HG02870 (cell line): Measurements from ENCODE around the gene PRRT1.

Experiments
- ATAC-seq: cut with Tn5 transposase; IDR thresholded peaks from one replicate; pipeline ENCODE4 v1.9.1; 2021; ENCODE audit warnings: mild to moderate bottlenecking, moderate library complexity; ENCODE audit not compliant: unreplicated experiment

PRRT1 gene

GRCh38 chr6:32175711-32176475, 24.2 kb upstream of the PRRT1 start, which contains the start of gene AGPAT1:
AGPAT1 (minus strand) TSS chr6:32176084; CDS start chr6:32171496, 4,588 bp downstream.
- ATAC-seq = peak; percentile 39

DNA sequence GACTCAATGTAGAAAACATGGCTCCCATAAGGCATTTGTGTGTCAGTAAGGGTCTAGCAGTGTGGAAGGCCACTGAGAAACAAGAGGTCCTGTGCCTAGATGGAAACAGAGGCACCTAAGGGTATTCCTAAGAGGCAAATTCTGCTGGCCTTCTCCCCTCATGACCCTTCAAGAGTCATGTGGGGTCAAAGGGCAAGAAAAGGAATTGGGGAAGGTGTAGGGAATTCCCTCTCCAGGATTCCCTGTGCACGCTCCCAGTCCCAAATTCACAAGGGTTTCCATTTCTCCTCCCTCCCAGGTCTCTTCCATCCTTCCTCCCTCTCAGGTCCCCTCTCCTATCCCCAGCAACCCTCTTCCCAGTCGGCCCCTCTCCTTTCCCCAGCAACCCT, 23.6 kb upstream of the PRRT1 start:
- ATAC-seq = no peak

- no peak for ATAC-seq
These were observed 22.7 kb upstream of the PRRT1 start for GRCh38 chr6:32174416-32174815.

GRCh38 chr6:32173051-32173727, 21.4 kb upstream of the PRRT1 start:
- no peak for ATAC-seq

DNA sequence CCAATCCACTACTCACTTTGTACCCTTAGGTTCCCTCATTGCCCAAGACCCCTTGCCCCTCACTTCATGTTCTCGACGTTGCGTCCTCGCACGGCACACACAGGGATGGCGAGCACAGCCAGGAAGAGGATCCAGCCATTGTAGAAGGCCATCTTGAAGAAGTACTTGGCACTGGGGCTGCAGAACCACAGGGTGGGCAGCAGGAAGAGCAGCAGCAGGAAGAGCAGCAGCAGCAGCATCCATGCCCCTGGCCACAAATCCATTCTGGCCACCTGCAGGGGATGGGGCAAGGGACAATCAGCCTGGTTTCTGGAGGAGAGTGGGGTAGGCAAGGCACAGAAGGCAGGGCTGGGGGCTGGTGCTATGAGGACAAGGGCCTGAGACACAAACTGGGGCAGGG, 19.5 kb upstream of the PRRT1 start:
- ATAC-seq = no peak

GRCh38 chr6:32170294-32170693, 18.6 kb upstream of the PRRT1 start:
- no peak for ATAC-seq

GRCh38 chr6:32168807-32169591, 17.3 kb upstream of the PRRT1 start:
- ATAC-seq = no peak

- ATAC-seq = no peak
These were observed 16.6 kb upstream of the PRRT1 start for GRCh38 chr6:32168350-32168749.

GRCh38 chr6:32167761-32168262, 16.1 kb upstream of the PRRT1 start:
- ATAC-seq = no peak

- ATAC-seq = no peak
These were observed 15.5 kb upstream of the PRRT1 start for GRCh38 chr6:32167154-32167760.

GRCh38 chr6:32166411-32167061, 14.8 kb upstream of the PRRT1 start:
- no peak for ATAC-seq

DNA sequence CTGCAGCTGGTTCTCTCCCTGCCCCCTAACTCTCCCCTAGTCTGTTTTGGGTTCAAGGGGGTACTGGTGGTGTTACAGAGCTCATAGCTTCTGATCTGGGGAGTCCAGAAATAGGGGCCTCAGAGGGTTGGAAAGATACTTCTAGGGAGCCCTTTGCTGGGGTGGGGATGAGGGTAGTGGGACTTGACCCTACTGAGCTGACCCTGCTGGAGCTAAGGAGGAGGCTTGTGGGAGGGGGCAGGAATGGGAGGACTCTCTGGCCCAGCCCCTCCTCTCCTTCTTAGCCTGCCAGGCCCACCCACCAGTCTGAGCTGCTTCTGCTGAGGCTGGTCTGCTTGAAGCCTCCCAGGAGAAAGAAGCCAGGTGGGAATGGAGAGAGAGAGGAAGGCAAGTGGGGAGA, 12.6 kb upstream of the PRRT1 start, which contains the start of gene EGFL8:
EGFL8 (plus strand) TSS at position 301 of the 400 bp plus-strand sequence. CDS start 1,571 bp downstream, outside the sequence.
- no peak for ATAC-seq

GRCh38 chr6:32163559-32164258, 12.0 kb upstream of the PRRT1 start:
- no peak for ATAC-seq

GRCh38 chr6:32158052-32158451, 6.3 kb upstream of the PRRT1 start:
- no peak for ATAC-seq

GRCh38 chr6:32156891-32157290, 5.2 kb upstream of the PRRT1 start:
- ATAC-seq = no peak

GRCh38 chr6:32154514-32155161, 2.9 kb upstream of the PRRT1 start:
- no peak for ATAC-seq

DNA sequence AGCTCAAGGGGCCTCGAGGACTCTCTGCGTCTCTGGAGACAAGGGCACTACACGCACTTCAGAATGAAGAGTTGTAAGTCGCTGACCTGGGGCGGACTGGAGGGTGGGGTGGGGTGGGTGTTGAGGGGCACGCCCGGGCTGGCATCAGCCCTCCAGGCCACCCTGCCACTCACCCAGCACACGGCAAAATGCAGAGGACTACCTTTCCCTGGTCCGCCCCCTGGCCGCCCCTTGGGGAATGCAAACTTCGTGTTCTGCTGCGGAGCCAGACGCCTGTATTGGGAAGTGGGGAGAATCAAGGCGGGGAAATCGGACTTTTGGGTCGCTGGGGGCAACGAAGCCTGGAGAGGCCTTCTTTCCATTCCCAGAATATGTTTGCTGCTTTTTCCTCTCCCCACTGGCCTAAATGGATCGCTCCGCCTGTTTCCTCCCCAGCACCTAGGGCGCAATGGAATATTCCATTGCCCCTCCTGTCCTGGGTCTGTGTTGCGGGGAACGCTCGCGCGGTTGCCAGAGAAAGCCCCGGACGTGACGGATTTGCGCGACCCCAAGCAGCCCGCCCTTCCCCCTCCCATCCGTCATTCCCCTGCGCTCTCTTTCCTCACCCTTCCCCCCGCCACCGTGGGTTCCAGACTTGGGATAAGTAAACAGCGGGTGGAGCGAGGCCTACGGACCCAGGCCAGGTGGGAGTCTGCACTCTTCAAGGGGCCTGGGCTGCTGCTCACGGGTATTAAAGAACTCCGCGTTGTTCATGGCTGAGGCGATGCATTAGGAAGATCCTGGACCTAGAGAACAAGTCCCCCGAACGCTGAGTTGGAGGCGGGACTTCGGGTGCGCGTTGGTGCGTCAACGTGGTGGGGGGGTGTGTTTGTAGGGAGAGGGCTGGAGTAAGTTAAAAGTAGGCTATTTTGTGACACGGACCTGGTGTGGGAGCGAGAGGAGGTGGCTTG, 2.1 kb upstream of the PRRT1 start, which contains the start of gene PPT2:
PPT2 (plus strand) TSS at position 578 of the 950 bp plus-strand sequence. CDS start 454 bp downstream, outside the sequence.
- ATAC-seq = no peak
